Stimulated activated CD4-positive, alpha-beta T cell treated with anti-CD3 and anti-CD28 coated beads, TNF-alpha, amount 100 ng/mL, for 48 hours (primary cell): ENCODE measurements around the gene SHISA5.
"Not testable (repeated sequence)": the region's sequence is repeated elsewhere in the genome, so short reads cannot be mapped to it uniquely, and the experiment has no call there.

Experiments
- DNase-seq, 3 donors: peaks; one replicate each; pipeline ENCODE4 v3.0.0-alpha.2; 2020; ENCODE audit warnings: low read depth in 3 of 3

The SHISA5 gene

GRCh38 chr3:48519277-48519643 lies 15.3 kb upstream of the SHISA5 start:
- no peak for DNase-seq

GRCh38 chr3:48518638-48519276 lies 14.8 kb upstream of the SHISA5 start:
- no peak for DNase-seq

GRCh38 chr3:48518069-48518468 lies 14.1 kb upstream of the SHISA5 start:
- DNase-seq = no peak

- no peak for DNase-seq
Measured at GRCh38 chr3:48516571-48516970, 12.6 kb upstream of the SHISA5 start.

- DNase-seq = no peak
Measured at GRCh38 chr3:48514431-48515227, 10.7 kb upstream of the SHISA5 start.

- DNase-seq = no peak
Measured at GRCh38 chr3:48511551-48511950, 7.6 kb upstream of the SHISA5 start.

GRCh38 chr3:48507256-48508061 lies 3.5 kb upstream of the SHISA5 start:
- peak; percentile 40 to 48 (median 45) for DNase-seq

- DNase-seq = no peak
Measured at GRCh38 chr3:48505968-48506504, 2.1 kb upstream of the SHISA5 start.

- no peak for DNase-seq
Measured at GRCh38 chr3:48505146-48505545, 1.2 kb upstream of the SHISA5 start.

- no peak for DNase-seq
Measured at GRCh38 chr3:48503401-48504050, 448 bp downstream of the SHISA5 start.

GRCh38 chr3:48502728-48503168 lies 1.2 kb downstream of the SHISA5 start:
- DNase-seq = no peak

GRCh38 chr3:48502121-48502520 lies 1.9 kb downstream of the SHISA5 start:
- no peak for DNase-seq

- DNase-seq = no peak
Measured at GRCh38 chr3:48501196-48501595, 2.8 kb downstream of the SHISA5 start.

GRCh38 chr3:48500656-48501055 lies 3.3 kb downstream of the SHISA5 start:
- no peak for DNase-seq

- no peak for DNase-seq
Measured at GRCh38 chr3:48493203-48493501, 10.8 kb downstream of the SHISA5 start.

- no peak for DNase-seq
Measured at GRCh38 chr3:48492461-48493202, 11.3 kb downstream of the SHISA5 start.

- DNase-seq = no peak
Measured at GRCh38 chr3:48486952-48487351, 17.0 kb downstream of the SHISA5 start.

GRCh38 chr3:48482822-48483221 lies 21.2 kb downstream of the SHISA5 start:
- not testable (repeated sequence) for DNase-seq

GRCh38 chr3:48480891-48481290 lies 23.1 kb downstream of the SHISA5 start:
- DNase-seq = not testable (repeated sequence)

GRCh38 chr3:48478626-48479555 lies 25.1 kb downstream of the SHISA5 start:
- DNase-seq = no peak
